RCC 7860 (cell line): ENCODE results near the gene WASL.
A peak's percentile ranks its signal among the peaks of the same experiment; 100 is the strongest.
"Not testable (repeated sequence)": the region's sequence is repeated elsewhere in the genome, so short reads cannot be mapped to it uniquely, and the experiment has no call there.

ENCODE experiments used
- DNase-seq: peaks from one replicate; pipeline ENCODE4 v3.0.0-alpha.2; 2015; ENCODE audit warnings: low spot score
- FAIRE-seq: peaks from 2 replicates; lab custom pipeline; 2012; peaks lifted over from hg19 to GRCh38; lab: Jason Lieb, UNC

WASL gene

DNA sequence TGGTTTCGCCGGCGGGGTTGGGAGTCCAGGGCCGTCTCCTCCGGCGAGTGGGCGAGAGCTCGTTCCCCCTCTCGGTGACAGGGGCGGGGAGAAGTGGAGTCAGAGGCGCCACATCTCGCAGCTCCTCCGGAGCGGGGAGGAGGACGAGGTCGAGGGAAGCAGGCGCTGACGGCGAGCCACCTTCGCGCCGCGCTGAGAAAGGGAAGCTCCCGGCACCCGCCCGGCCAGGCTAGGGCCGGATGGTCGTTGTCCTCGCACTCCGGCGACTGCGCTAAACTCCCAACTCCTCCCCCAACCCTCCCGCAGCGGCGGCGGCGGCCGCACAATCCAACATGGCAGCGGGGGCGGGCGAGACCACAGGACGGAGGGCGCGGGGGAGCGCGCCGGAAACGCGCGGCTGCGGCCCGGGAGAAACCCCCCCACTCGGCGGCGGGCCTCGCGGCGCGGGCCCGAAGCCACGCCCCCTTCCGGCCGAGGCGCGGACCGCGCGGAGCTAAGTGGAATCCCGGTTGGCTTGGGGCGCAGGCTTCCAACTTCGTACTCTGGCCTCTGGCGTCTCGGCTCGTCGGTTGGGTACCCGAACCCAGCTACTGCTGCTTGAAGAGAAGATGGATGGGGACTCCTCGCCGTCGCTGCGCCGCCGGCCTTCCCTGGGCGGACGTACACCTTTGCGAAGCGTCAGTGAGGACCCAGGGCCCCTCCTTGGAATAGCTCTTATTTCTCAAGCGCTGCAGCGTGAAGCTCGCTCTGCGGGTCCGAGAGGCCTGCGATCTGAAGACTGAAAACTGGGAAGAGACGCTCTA lies at the start of gene WASL:
Gene WASL, minus strand, starts transcription at position 270 of the 803 bp plus-strand sequence. Its CDS starts 269 bp downstream, at position 1.
- FAIRE-seq (no peak), DNase-seq (peak; percentile 86)

DNA sequence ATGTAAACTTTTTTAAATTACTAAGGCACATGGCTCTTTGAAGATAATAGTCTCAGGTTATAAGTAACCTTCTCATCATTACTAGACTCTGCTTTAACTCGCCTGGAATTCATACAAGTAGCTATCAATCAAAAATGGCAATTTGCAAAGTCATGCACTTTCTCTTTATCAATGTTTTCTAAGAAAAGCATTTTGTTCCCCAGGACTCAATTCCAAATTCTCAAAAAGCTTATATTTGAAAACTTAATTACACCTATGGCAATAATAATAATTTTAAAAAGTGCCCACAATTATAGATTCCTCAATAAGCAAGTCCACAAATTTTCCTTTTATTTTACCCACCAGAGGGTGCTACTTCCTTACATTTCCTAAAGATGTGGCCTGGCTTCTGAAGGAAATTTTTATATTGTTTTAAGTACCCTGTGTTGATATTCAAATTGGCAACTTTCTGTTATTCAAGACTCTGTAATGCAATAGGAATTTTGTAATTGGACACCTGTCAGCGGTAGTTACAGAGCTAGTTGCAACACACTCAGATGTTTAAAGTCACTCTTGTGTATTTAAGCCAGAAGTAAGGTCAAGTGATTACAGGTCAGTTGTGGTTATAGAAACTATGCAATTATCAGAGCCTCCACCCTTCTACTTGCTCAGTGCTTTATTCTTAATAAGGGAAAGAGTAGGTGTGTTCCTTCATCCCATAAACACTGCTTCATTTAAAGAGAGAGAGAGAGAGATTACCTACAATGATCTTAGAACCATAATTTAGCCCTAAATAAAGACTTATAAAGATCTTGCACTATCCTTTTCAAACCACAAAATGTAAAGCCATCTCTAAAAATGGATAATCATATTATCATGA lies 49.1 kb upstream of the WASL start:
- DNase-seq (peak; percentile 45), FAIRE-seq (peak; percentile 87)

DNA sequence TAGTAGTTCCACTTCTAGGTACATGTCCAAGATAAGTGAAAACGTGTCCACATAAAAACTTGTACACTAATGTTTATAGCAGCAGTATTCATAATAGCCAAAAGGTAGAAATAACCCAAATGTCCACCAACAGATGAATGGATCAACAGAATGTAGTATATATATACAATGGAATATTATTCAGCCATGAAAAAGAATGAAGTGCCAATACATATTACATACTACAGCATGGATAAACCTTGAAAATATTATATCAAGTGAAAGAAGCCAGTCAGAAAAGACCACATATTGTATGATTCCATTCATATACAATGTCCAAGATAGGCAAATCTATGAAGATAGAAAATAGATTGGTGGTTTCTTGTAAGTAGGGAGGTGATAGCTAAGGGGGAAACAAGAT lies 47.8 kb upstream of the WASL start:
- FAIRE-seq, result no peak
- no peak for DNase-seq

DNA sequence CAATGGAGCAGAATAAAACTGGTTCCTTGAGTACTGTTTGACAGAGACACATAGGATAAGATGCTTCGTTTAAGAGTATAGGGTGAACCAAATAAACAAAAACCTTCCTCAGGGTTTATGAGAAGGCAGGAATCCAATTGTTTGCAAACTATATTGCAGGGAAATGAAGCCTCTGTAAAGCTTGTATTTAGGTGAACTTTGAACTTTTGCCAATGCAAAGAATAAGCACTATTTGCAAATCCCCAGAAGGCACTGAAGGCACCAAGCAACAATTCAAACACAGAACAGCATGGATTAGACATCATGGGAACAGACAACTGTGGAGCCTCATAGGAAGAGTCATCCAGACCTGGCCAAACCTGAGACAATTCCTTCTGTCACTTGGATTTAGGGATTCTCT lies 47.1 kb upstream of the WASL start:
- FAIRE-seq (no peak), DNase-seq (no peak)

DNA sequence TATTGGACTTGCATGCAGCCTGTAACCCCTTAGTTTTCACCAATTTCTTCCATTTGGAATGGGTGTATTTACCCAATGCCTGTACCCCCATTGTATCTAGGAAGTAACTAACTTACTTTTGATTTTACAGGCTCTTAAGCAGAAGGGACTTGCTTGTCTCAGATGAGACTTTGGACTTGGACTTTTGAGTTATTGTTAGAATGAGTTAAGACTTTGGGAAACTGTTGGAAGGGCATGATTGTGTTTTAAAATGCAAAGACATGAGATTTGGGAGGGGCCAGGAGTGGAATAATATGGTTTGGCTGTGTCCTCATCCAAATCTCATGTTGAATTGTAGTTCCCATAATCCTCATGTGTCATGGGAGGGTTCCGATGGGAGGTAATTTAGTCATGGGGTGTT lies 46.3 kb upstream of the WASL start:
- not testable (repeated sequence) for FAIRE-seq, DNase-seq

DNA sequence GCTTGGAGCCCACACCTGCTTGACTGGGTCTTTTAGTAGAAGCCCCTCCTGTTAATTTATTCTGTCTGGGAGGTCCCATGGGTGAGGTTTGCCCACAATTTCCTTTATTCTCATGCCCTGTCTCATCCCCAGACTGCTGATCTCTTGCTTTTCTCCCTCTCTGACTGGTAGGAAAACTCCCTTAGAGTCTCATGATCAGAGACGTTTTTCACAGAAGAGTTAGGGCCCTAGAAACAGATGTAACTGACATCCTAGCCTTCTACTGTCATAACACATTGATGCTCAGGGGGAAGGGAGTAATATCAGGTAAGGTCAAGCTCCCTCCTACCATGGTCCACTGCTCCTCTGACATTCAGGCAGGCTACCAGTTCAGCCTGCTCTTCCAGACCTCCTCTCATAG lies 43.7 kb upstream of the WASL start:
- DNase-seq (no peak), FAIRE-seq (no peak)

DNA sequence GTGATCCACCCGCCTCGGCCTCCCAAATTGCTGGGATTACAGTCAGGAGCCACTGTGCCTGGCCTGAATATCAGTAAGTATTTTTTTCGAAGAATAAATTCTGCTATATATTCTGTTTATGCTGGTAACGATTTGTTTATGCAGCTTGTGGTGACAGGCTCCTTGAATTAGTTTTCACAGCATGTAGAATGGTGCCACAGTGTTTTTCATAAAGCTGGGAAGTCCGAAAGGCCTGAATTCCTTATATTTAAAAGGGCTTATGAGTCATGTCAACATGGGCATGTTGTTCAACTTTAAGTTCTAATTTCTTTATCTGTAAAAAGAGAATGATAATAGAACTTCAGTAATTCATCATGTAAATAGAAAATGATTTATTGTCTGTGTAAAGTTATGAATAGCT lies 42.2 kb upstream of the WASL start:
- DNase-seq (no peak), FAIRE-seq (no peak)

DNA sequence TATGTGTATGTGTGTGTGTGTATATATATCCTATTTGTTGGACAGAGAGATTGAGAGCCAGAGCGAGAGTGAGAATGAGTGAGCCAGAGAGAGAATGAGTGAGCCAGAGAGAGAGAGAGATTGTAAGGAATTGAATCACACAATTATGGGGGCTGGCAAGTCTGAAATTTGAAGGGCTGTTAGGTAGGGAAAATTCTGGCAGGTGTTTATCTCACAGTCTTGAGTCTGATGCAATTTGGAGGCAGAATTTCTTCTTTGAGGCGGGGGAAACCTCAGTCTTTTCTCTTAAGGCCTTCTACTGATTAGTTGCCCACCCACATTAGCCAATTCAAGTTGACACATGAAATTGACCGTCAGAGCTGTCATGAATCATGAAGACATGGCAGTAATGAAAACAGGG lies 41.0 kb upstream of the WASL start:
- DNase-seq, result no peak

DNA sequence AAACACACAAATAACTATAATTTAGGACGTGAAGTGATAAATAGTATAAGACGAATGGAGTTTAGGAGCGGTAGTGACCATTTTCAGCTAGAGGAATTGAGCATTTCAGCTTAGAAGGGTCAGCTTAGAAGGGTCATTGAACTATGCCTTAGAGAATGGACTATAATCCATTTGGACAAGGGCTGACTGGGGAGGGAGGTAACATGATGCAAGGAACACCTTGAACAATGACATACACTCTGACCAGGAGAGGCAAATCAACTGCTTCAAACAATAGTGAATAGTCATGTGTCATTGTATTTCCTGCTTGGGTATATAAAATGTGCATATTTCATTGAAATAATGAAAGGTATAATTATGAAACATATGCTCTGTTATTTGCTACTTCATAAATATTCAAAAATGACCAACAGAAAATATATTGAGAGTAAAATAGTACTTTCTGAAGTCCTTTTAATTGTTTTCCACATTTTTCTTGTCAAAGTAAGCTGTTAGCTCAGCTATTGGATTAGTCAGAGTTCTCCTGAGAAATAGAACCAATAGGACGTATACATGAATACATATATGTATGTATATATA lies 40.5 kb upstream of the WASL start:
- FAIRE-seq (no peak), DNase-seq (no peak)

More for the DNA sequence above, 41.0 kb upstream of the WASL start:
- no peak for FAIRE-seq

DNA sequence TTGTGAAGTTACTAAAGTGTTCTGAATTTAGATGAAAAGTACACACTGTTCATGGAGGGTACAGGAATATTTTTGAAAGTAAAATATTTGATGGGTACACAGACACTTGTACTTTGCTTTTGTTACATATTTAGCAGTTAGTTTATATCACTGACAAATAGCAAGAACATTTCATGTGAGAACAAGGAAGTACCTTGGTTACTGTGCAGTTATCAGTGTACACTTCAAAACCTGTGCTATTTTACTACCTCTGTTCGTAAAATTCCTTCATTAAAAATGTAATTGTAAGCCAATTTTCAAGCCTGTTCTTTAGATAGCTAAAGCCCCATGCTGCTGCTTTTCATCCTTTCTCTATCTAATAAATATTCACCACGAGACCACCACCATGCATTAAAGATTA lies 39.8 kb upstream of the WASL start:
- DNase-seq, result no peak
- FAIRE-seq, result no peak

DNA sequence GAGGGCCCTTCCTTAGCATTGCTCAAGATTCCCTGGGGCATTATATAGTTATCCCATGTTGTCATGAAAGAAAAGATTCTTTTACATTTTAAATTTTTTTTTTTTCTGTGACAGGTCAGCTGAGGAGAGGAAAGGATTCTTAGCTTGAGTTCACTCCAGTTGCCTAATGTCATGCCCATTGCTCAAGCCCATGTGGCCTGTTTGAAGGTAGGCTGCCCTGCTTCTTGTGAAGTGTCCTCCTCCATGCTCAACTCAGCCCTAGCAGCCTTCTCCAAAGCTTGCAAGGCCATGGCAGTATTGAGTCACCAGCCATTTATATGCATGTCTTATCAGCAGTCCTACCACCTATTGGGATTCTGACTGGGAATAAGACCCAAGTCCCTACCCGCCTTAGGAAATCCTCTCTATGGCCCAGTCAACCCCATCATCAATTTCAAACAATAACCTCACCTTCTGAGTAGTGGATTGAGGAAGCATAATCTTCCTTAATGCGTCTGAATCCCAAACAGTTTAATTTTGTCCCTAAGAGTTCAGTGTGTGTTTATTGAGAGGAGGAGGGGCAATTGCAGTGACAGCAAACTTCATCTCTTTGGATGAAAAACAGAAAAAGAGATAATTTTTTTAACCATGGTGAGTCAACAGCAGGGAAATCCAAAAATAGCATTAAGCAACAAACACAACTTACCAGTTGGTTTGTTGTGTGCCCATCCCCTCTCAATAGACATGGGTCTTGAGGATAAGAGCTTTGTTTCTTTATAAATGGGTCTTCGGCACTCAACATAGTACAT lies 38.6 kb upstream of the WASL start:
- FAIRE-seq (no peak), DNase-seq (no peak)

DNA sequence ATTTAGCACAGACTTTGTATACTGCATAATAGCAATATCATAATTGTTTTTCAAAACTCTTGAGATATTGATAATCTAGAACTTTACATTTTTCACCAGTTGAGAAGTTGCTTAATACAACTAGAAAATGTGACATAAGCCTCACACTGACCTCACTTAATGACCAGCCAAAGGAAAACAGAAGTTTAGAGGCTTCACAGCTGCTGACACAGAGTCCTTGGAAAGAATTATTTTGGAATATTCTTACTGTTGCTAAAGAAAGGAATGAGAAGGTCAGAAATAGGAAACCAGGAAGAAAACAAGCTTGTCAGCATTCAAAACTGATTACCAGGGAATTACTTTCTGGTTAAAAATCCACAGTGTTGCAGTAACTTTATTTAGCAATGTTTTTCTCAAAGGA lies 35.5 kb upstream of the WASL start:
- no peak for FAIRE-seq
- DNase-seq, result no peak

DNA sequence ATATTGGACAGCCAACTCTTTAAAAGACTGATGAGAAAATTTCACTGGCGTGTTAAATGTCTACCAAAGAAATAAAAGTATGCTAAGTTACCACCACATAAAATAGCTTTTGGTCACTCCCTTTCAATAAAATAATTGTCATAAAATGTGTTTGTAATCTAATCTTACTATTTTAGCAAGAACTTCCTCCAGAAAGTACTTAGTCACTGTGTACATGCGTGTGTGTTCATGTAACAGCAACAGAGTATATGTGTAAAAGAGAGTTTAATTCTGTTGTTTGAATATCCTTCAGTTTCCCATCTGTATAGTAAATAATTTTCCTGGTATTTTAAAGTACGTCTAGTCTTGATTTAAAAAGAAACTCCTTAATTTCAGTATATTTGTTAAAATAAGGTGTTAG lies 35.0 kb upstream of the WASL start:
- no peak for FAIRE-seq

DNA sequence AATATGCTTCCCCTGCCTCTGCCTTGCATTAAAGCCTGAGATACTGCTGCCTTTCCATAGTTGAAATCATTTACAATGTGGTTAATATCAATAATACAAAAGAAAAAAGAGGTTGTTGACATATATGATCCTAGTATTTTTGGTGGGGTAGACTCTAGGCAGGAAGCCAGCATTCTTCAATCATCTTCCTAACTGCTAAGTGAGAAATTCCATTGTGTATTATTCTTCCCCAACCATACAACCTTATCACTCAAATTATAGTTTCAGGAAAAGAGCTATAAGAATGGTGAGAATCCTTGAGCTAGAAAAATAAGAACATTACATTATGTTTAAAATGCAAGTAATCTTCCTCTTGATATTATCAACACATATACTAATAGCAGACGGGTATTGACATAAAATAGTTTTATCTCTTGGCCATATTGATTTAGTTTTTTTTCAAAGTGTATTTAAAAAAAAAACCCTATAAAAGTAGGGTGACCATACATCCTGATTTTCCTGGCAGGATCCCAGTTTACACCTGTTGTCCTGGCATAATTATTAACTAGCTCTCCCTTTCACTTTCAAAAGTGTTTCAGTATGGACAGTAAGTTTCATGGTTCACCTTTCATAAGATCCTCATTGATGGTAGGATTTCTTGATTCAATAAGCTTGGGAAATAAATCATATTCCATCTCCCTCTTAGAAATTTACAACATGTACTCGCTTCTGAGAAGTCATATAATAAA lies 33.4 kb upstream of the WASL start:
- no peak for DNase-seq
- no peak for FAIRE-seq

More for the DNA sequence above, 35.0 kb upstream of the WASL start:
- no peak for DNase-seq

DNA sequence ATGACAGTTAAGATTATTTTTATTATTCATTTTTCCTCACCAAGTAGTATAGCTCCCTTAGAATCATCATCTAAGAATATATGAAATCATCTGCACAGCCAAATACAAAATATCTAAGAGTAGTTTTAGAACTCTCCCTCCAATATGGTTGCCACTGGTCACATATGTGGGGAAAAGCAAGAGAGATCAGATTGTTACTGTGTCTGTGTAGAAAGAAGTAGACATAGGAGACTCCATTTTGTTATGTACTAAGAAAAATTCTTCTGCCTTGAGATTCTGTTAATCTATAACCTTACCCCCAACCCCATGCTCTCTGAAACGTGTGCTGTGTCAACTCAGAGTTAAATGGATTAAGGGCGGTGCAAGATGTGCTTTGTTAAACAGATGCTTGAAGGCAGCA lies 31.7 kb upstream of the WASL start:
- FAIRE-seq, DNase-seq: not testable (repeated sequence)

DNA sequence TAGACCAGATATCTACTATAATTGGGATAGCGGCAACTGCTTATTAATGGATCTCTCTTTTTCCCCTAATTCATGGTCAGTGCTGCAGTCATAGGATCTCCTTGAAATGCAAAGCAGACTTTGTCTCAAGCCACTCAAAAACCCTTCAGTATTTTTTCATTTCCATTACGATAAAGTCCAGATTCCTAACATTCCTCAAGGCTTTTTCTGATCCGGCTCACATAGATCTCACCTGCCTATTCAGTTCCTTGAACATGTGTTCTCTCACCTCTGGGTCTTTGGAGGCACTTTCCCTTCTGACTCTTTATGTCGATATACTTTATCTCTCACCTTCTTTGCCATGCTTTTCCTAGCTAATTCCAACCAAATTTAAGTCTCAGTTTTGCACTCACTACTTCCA lies 25.7 kb upstream of the WASL start:
- FAIRE-seq, result no peak
- no peak for DNase-seq

DNA sequence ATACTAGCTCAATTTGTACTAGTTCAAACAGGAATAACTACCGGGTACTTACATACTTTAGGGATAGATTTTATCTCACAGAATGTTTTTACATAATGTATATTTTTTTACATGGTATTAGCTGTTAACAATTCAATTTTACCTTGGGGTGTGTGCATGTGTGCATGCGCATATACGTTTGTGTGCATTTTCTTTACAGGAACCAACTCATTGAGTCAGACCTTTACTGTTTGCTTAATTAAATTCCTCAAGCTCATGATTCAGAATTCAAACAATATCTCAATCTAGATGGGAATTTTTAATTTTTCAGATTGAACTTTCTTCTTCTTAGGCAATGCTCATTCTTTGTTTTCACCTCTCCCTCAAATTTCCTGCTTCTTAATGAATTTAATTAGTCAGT lies 24.7 kb upstream of the WASL start:
- FAIRE-seq, result no peak

DNA sequence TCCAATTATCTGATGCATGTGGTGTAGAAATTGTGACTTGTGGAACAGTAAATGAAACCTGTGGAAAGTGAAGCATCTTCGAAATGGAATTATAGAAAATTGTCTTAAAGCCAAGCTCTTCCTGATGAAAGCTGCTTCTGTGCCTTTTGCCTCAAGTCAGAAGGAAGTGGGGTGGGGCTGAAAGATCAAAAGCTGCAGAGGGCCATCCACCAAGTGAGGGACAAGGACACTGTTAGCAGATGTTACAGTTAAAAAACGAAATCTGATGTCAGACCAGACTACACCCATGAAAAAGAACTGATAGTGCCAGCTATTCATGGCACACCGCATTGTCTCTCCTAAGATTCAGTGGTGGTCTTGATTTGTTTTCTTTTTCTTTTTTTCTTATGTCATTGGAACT lies 23.8 kb upstream of the WASL start:
- DNase-seq, result no peak
- FAIRE-seq, result no peak

More for the DNA sequence above, 24.7 kb upstream of the WASL start:
- no peak for DNase-seq

DNA sequence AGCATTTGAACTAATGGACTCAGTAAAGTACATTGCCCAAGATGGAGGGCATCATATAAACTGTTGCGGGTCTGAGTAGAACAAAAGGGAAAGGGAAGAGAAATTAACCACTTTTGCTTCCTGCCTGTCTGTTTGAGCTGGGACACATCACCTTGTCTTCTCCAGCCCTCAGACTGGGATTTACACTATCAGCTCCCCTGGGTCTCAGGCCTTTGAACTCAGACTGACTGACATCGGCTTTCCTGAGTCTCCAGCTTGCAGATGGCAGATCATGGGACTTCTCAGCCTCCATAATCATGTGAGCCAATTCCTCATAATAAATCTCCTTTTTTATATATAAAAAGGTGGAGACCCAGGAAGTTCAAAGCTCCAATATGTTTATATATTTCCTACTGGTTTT lies 23.0 kb upstream of the WASL start:
- DNase-seq (no peak), FAIRE-seq (no peak)

DNA sequence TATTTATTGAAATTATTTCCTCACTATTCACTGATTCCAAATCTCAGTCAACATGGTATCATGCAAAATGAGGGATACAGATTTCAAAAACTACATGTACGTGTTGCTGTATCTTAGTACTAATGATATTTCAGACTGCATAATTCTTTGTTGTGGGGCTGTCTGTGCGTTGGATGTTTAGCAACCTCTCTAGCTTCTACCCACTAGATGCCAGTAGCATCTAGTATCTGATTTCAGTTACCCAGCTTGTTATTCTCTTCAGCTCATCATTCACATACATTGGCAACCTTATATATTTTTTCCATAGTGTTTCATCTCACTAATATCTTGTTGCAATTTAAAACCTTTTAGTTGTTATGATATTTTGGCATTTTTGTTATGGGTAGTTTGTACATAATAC lies 22.5 kb upstream of the WASL start:
- DNase-seq (no peak), FAIRE-seq (no peak)
